Measurements from ENCODE around the gene SEMA3G.

The SEMA3G gene

DNA sequence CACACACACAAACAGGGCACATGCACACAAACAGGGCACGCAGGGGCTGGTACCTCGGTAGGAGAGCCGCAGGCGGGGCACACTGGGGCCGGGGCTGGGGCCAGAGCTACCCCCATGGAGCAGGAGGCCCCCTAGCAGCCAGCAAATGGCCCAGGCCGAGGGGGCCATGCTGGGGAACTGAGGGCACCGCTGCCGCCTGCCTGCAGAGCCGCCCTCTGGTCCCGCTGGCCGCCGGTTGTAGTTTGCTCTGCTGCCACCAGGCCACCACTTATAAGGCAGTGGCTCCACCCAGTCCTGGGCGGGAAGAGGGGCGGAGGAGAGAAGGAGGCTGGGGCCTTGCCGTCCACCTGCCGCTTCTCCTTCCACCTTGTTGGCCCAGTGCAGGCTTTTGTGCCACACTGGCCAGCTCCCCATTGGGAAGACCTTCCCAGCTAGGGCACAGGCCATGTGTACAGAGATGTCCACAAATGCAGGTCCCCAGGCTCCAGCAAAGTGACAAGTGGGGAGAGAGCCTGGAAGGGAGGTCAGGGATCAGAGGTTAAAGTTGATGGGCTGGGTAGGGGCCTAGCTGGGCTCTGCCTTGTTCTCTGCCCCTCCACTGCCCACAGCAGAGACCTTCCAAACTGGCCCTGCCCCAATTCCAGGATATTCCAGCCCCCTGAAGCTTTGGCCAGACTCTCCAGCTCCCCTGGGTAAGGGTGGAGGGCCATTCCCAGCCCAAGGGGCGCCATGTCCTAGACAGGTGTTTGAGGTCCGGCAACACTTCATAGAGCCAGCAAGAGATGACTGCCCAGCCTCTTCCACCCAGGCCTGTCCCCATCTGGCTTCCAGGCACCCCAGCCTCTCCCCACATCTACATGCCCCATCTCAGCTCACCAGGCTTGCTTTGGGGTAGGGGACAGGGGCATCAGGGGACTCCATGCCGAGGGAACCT lies at the start of gene SEMA3G:
Gene SEMA3G, minus strand, starts transcription at position 244 of the 934 bp plus-strand sequence. Its CDS starts 76 bp downstream, at position 168.
- peak in 1 of 2 experiments; percentile 37 for DNase-seq

DNA sequence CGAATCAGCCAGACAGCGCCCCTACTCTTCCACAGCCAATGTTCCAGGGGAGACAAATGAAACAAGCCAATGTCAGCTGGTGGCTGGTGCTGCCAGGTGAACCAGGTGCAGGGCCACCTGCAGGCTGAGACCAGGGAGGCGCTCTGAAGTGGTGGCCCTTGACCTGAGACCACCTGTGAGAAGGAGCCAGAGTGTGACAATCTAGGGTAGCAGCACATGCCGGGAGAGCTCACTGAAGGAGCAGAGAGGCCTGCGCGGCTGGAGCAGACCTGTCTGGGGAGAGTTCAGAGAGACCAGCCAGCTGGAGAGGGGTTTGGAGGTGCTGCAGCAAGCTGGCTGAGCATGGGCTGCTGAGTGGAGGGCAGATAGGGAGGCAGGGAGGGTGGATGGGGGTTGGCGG lies 49.5 kb upstream of the SEMA3G start:
- DNase-seq: peak in 1 of 2 experiments; percentile 18

DNA sequence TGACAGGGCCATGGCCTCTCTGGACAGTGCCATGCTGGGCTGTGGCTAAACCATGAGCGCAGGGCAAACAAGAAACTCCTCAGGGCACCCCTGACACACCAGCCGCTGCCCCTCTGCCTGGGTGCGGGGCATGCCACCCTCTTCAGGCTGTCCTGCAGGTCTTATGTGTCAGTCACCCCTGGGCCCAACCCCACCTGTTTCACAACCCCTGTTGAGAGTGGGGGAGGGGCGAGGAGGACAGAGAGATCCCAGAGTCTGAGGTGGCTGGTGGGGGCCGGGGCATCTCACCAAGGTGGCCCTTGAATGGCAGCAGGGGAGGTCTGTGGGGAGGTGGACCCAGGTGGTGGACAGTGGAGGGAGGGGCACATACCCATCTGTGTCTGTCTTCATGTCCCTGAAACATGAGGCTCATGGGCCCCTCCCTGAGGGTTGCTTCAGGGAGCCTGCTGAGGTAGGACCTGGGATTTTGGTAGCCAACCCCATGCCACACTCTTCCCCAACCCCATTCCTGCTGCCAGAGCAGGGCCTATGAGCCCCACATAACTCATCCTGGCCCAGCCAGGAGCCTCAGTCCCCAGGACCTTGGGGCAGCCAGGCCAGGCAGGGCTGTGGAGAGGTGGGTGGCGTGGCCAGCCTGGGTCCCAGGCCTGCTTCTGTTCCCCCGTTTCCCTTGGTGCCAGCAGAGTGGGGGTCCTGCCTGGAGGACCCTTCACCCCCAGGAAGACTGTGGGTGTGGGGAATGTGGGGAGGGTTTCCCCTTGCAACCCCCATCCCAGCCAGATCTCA lies 48.5 kb upstream of the SEMA3G start:
- no peak for DNase-seq

DNA sequence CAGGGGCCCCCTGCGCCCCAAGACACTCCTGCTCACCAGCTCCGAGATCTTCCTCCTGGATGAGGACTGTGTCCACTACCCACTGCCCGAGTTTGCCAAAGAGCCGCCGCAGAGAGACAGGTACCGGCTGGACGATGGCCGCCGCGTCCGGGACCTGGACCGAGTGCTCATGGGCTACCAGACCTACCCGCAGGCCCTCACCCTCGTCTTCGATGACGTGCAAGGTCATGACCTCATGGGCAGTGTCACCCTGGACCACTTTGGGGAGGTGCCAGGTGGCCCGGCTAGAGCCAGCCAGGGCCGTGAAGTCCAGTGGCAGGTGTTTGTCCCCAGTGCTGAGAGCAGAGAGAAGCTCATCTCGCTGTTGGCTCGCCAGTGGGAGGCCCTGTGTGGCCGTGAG lies 47.2 kb upstream of the SEMA3G start:
- no peak for DNase-seq

- DNase-seq: no peak
Observed at GRCh38 chr3:52490939-52491526, 46.1 kb upstream of the SEMA3G start.

DNA sequence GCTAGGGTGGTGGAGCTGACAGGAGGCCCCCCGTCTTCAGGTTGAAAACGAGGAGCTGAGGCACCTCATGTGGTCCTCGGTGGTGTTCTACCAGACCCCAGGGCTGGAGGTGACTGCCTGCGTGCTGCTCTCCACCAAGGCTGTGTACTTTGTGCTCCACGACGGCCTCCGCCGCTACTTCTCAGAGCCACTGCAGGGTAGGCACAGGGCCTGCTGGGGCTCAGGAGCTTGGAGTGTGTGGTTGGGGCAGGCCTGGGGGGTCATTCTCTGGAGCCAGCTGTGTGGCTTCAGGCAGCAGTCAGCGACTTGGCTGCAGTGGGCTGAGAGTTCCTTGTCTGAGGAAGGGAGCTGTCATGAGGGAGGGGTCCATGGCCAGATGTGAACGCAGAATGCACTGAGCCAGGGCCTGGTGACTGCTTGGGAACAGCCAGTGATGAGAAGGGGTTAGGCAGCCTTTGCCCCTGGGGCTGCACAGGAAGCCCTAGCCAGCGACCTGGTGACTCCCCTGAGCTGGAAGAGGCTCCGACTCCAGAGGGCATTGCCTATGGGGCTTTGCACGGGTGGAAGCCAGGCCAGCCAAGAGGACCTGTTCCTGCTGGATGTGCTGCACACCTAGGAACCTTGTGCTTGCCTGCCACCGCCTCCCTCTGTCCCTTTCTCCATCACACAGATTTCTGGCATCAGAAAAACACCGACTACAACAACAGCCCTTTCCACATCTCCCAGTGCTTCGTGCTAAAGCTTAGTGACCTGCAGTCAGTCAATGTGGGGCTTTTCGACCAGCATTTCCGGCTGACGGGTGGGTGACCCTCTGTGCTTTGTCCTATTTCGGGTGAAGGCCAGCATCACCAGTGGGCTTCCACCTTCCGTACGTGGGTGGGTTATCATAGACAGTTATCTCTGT lies 45.4 kb upstream of the SEMA3G start:
- DNase-seq: no peak

DNA sequence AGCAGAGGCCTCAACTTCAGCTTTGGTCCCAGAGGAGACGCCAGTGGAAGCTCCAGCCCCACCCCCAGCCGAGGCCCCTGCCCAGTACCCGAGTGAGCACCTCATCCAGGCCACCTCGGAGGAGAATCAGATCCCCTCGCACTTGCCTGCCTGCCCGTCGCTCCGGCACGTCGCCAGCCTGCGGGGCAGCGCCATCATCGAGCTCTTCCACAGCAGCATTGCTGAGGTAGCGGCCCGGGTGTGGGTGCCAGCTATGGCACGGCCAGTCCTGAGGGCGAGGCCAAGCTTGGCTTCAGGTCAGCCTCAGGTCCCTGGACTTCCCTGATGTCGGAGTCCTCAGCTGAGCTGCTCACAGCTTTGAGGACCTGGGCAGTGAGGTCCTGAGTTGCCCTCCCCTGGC lies 44.5 kb upstream of the SEMA3G start:
- DNase-seq: no peak

DNA sequence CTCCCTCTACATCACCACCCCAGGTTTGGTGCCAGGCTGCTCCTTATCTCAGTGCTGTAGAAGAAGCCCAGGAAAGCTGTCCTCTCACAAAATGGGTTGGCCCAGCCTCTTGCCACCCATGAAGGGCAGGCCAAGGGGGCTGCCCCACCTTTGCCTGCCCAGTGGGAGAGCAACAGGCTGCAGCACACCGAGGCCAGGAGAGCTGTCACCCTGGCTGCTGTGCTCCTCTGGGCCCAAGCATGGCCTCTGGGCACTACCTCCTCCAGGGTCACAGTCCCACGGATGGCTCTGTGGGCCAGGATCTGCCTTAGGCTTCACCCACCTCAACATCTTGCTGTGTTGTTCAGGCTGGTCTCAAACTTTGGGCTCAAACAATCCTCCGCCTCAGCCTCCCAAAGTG lies 43.8 kb upstream of the SEMA3G start:
- no peak for DNase-seq

DNA sequence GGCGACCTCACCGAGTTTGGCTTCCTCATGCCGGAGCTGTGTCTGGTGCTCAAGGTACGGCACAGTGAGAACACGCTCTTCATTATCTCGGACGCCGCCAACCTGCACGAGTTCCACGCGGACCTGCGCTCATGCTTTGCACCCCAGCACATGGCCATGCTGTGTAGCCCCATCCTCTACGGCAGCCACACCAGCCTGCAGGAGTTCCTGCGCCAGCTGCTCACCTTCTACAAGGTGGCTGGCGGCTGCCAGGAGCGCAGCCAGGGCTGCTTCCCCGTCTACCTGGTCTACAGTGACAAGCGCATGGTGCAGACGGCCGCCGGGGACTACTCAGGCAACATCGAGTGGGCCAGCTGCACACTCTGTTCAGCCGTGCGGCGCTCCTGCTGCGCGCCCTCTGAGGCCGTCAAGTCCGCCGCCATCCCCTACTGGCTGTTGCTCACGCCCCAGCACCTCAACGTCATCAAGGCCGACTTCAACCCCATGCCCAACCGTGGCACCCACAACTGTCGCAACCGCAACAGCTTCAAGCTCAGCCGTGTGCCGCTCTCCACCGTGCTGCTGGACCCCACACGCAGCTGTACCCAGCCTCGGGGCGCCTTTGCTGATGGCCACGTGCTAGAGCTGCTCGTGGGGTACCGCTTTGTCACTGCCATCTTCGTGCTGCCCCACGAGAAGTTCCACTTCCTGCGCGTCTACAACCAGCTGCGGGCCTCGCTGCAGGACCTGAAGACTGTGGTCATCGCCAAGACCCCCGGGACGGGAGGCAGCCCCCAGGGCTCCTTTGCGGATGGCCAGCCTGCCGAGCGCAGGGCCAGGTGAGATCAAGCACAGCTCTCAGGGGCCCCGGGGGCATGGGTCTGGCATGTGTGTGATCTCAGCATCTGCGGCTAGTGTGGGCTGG lies 43.1 kb upstream of the SEMA3G start:
- no peak for DNase-seq

GRCh38 chr3:52487050-52487787 lies 42.3 kb upstream of the SEMA3G start:
- no peak for DNase-seq

DNA sequence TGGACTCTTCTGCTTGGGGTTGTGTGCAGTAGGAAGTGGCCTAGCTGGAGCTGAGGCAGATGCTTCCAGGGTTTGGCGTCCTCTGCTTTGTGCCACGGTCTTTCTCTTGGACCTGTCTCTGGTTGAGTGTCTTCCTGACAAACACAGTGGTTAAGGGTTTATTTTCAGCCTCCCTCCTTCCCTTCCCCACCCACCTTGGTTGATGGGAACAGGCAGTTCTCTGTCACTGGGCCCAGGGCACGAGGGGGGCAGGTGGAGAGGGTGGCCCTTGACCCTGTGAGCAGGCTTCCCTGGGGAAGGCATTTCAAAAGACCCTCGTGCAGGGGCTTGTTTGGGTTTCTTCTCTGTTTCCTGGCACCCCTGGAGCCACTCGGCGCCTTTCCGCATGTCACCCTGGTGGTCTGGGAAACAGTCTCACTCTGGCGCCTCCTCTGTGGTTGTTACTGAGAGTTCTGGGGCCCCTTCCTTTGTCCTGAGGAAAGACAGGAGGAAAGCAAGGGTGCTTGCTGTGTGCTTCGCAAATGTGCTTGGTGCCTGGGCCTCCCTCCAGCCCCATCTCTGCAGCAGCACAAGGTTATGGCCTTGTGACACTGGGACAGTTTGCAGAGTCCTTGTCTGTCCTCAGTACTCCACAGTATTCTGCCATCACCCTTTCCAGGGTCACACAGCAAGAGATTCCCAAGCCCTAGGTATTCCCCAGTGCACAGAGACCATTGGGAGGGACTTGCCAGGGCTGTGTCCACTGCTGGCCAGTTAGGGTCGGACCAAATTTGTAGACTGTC lies 40.0 kb upstream of the SEMA3G start:
- DNase-seq: no peak

DNA sequence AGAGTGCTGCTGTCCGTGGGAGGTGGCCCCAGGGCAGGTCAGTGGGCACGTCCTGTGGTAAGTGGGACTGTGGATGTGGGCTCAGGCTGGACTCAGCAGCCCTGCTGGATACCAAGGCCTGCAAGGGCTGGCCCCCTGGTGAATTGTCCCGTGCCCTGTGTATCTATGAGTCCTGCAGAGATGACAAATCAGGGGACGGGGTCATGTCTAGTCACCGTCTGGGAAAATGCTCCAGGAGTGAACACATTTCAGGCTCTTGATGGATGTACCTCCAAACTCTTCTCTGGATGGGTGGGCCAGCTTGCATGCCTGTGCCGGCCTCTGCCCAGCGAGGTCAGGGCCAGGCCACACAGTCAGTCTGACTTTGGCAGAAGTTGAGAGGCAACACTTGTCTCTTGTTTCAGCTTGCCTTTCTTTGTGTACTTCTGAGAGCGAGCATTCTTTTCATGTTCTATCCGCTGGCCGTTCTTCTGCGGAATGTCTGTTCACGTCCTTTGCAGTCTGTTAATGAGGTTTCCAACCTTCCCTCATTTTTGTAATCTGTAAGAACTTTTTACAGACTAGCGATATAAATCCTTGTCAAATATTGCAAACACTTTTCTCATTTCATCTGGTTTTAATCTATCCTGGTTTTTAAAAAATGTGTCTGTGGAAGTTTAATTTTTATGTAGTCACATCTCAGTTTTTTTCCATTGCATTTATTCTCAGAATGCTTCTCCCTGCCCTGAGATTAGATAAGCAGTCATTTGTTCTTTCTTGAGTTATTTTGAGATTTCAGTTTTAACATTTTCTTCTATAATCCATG lies 38.9 kb upstream of the SEMA3G start:
- no peak for DNase-seq

DNA sequence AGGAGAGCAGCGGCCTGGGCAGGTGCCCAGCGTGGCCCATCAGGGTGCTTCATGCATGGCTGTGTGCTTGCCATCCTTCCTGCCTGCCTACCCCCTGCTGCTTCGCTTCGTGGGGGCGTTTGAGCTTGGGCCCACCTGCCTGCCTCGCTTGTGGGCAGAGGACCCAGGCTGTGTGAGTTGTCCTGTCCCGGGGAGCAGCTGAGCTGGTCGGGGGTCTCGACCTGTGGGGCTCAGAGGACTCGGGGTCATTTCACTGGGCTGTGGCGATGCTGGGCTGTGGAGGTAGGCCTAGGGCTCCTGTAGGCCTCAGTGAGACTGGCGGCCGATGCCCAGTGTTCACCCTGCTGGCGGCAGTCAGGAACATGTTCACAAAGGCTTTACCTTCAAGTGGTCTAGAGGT lies 38.2 kb upstream of the SEMA3G start:
- DNase-seq: no peak

DNA sequence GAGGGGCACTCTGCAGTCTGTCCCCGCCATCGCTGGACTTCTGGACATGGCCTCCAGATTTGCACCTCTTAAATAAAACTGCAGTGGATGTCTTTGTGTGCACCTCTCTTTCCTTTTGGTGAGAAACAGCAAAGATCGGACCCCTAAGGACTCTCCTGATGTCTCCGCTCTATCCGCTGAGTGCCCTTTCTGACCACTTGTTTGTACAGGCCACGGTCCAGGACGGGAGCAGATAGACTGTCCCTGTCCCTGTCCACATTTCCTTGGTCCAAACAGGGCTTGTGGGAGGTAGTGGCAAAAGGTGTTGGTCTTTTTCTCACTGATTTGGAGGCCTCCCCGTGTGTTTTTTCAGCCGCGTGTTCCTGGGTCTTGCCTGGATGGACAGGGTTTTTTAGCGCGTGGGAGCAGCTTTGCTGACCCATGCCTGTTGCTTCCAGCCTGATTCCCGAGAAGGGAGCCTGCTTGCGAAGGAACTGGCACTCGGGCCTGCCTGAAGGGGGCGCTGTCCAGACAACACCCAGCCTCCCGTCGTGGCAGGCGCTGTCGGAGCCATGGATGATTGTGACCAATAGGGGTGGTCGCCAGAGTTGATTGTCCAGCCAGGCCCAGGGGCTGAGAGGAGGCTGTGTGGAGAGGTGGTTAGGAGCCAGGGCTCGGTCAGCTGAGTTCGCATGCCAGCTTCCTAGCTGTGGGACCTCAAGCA lies 37.1 kb upstream of the SEMA3G start:
- no peak for DNase-seq

DNA sequence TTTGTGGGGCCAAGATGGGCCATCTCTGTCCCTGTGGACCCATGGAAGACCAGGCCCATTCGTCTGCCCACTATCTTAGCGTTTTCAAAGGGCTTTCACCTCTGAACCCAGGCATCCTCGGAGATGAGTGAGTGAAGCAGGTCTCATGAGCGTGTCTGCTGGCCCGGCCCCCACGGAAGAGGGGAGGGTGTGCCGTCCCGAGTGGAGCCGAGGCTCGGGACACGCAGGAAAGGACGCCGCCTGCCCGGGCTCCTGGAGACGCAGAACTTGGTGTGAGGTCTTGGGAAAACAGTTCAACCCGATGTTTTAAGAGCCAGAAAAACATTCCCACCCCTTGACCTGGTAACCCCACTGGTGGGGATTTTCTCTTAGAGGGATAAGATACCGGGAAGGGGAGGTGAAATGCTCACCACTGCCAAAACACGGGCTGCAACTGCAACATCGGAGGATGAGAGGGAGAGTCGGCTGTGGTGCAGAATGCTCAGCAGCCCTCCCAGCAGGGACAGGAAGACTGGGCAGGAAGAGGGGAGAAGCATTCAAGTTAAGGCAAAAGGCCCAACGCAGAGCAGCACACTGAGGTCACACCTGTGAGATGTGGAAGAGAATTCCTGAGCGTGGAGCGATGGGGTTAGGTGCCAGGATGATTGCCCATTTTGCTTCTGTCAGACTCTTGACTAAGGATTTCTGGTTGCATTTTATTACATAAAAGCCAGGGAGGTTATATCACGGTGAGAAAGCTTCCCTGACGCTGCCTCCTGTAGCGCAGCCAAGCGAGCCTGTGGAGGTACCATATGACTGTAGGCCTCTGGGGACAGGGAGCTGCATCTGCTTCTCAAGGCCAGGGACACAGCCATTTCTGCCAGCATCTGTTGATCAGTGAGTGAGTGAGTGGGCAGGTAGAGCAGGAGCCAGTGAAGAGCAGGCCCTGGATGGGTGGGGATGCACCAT lies 36.1 kb upstream of the SEMA3G start:
- DNase-seq: no peak

DNA sequence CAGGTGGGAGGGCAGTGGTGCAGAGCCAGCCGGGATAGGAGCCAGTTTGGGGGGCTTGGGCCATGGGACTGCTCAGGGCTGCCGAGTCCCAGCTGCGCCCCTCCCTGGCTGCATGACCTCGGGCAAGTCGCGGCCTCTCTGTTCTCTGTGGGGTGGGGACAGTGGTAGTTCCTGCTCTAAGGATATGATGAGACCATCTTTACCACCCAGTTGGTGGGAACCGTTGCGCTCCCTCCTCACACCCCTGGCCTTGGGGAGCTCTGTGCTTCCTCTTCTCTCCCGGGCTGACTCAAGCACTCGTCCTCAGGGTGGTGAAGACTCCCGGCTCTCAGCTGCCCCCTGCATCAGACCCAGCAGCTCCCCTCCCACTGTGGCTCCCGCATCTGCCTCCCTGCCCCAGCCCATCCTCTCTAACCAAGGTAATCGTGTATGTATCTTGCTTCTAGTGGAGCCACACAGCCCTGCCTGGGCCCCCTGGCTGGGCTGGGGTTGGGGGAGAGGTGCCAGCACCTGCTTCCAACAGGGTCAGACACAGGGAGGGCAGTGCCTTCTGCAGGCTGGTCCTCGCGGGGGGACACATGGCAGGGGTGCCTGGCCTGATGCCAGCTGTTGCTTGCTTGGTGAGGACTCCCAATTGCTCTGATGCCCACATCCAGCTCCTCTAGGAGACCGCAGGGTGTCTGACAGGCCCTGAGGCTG lies 35.1 kb upstream of the SEMA3G start:
- no peak for DNase-seq
